Measurements from ENCODE around the gene H6PD.

Gene H6PD

GRCh38 chr1:9249534-9250410 is 15.2 kb downstream of the H6PD start:
- WGBS, result 54% methylated on average over 17 of the region's 17 CpGs
- Histone ChIP-seq H3K27ac (ENCODE audit: low read depth, low read length) (0 out of 2 replicates have a peak overlapping the region, but pooled peaks have one; percentile 8), H3K9me3 (ENCODE audit: insufficient read depth, low read depth, low read length) (no peaks in the 10 kb centered on the region), H3K36me3 (ENCODE audit: insufficient read depth, low read length) (no peaks in the 10 kb centered on the region), H3K9ac (ENCODE audit: low read depth, low read length) (no peak overlapping the region), H3K27me3 (ENCODE audit: insufficient read depth, low read length) (no peaks in the 10 kb centered on the region), H3K4me3 (ENCODE audit: low read length) (no peak overlapping the region), H3K4me1 (ENCODE audit: insufficient read depth, low read length) (peaks cover 45% of the 10 kb centered on the region)

- H3K9me3 ChIP-seq (ENCODE audit: insufficient read depth, low read depth, low read length), result no peaks in the 10 kb centered on the region
- peaks cover 45% of the 10 kb centered on the region for H3K4me1 ChIP-seq (ENCODE audit: insufficient read depth, low read length)
- no peak overlapping the region for H3K9ac ChIP-seq (ENCODE audit: low read depth, low read length)
- no peak overlapping the region for H3K27ac ChIP-seq (ENCODE audit: low read depth, low read length)
- no peaks in the 10 kb centered on the region for H3K27me3 ChIP-seq (ENCODE audit: insufficient read depth, low read length)
- no peak overlapping the region for H3K4me3 ChIP-seq (ENCODE audit: low read length)
- H3K36me3 ChIP-seq (ENCODE audit: insufficient read depth, low read length), result no peaks in the 10 kb centered on the region
- WGBS, result 61% methylated on average over 20 of the region's 21 CpGs
Observed at GRCh38 chr1:9250411-9251381, 16.1 kb downstream of the H6PD start.

- Histone ChIP-seq H3K4me1 (ENCODE audit: insufficient read depth, low read length) (peaks cover 45% of the 10 kb centered on the region), H3K36me3 (ENCODE audit: insufficient read depth, low read length) (no peaks in the 10 kb centered on the region), H3K4me3 (ENCODE audit: low read length) (no peak overlapping the region), H3K27me3 (ENCODE audit: insufficient read depth, low read length) (no peaks in the 10 kb centered on the region), H3K27ac (ENCODE audit: low read depth, low read length) (no peak overlapping the region), H3K9me3 (ENCODE audit: insufficient read depth, low read depth, low read length) (no peaks in the 10 kb centered on the region), H3K9ac (ENCODE audit: low read depth, low read length) (no peak overlapping the region)
- WGBS, result 56% methylated on average over 6 of the region's 6 CpGs
Observed at GRCh38 chr1:9251501-9251900, 16.9 kb downstream of the H6PD start.

GRCh38 chr1:9253004-9253403 is 18.4 kb downstream of the H6PD start:
- WGBS, result 28% methylated on average over 8 of the region's 8 CpGs
- Histone ChIP-seq H3K9ac (ENCODE audit: low read depth, low read length) (peak overlapping the region; percentile 36; the same call in 1 of the 2 replicates), H3K4me3 (ENCODE audit: low read length) (peak overlapping the region; percentile 16; the same call in 1 of the 2 replicates)

GRCh38 chr1:9253453-9254105 is 19.0 kb downstream of the H6PD start:
- Histone ChIP-seq H3K4me3 (ENCODE audit: low read length) (peak overlapping the region; percentile 16; the same call in 1 of the 2 replicates), H3K9me3 (ENCODE audit: insufficient read depth, low read depth, low read length) (no peaks in the 10 kb centered on the region), H3K4me1 (ENCODE audit: insufficient read depth, low read length) (peaks cover 45% of the 10 kb centered on the region), H3K27me3 (ENCODE audit: insufficient read depth, low read length) (no peaks in the 10 kb centered on the region), H3K36me3 (ENCODE audit: insufficient read depth, low read length) (no peaks in the 10 kb centered on the region), H3K27ac (ENCODE audit: low read depth, low read length) (peak overlapping the region; percentile 76), H3K9ac (ENCODE audit: low read depth, low read length) (peak overlapping the region; percentile 23; the same call in 1 of the 2 replicates)
- WGBS, result 63% methylated on average over 10 of the region's 10 CpGs

More at GRCh38 chr1:9253004-9253403, 18.4 kb downstream of the H6PD start:
- H3K4me1 ChIP-seq (ENCODE audit: insufficient read depth, low read length), result peaks cover 45% of the 10 kb centered on the region
- H3K27ac ChIP-seq (ENCODE audit: low read depth, low read length), result peak overlapping the region; percentile 76
- H3K9me3 ChIP-seq (ENCODE audit: insufficient read depth, low read depth, low read length), result no peaks in the 10 kb centered on the region
- no peaks in the 10 kb centered on the region for H3K27me3 ChIP-seq (ENCODE audit: insufficient read depth, low read length)
- H3K36me3 ChIP-seq (ENCODE audit: insufficient read depth, low read length), result no peaks in the 10 kb centered on the region

GRCh38 chr1:9256332-9256731 is 21.8 kb downstream of the H6PD start:
- Histone ChIP-seq H3K27ac (ENCODE audit: low read depth, low read length) (no peak overlapping the region), H3K9me3 (ENCODE audit: insufficient read depth, low read depth, low read length) (peaks cover 4% of the 10 kb centered on the region), H3K27me3 (ENCODE audit: insufficient read depth, low read length) (no peaks in the 10 kb centered on the region), H3K4me3 (ENCODE audit: low read length) (no peak overlapping the region), H3K4me1 (ENCODE audit: insufficient read depth, low read length) (peaks cover 27% of the 10 kb centered on the region), H3K36me3 (ENCODE audit: insufficient read depth, low read length) (no peaks in the 10 kb centered on the region), H3K9ac (ENCODE audit: low read depth, low read length) (no peak overlapping the region)
- 92% methylated on average over 7 of the region's 7 CpGs for WGBS

GRCh38 chr1:9257851-9258250 is 23.3 kb downstream of the H6PD start:
- H3K27me3 ChIP-seq (ENCODE audit: insufficient read depth, low read length), result no peaks in the 10 kb centered on the region
- 95% methylated on average over 22 of the region's 22 CpGs for WGBS
- peaks cover 4% of the 10 kb centered on the region for H3K9me3 ChIP-seq (ENCODE audit: insufficient read depth, low read depth, low read length)
- peaks cover 12% of the 10 kb centered on the region for H3K4me1 ChIP-seq (ENCODE audit: insufficient read depth, low read length)
- H3K27ac ChIP-seq (ENCODE audit: low read depth, low read length), result no peak overlapping the region
- H3K36me3 ChIP-seq (ENCODE audit: insufficient read depth, low read length), result no peaks in the 10 kb centered on the region
- H3K9ac ChIP-seq (ENCODE audit: low read depth, low read length), result no peak overlapping the region
- H3K4me3 ChIP-seq (ENCODE audit: low read length), result no peak overlapping the region

- peaks cover 4% of the 10 kb centered on the region for H3K9me3 ChIP-seq (ENCODE audit: insufficient read depth, low read depth, low read length)
- 97% methylated on average over 9 of the region's 9 CpGs for WGBS
Observed at GRCh38 chr1:9258629-9259028, 24.1 kb downstream of the H6PD start.

GRCh38 chr1:9260059-9260766 is 25.6 kb downstream of the H6PD start:
- H3K27ac ChIP-seq (ENCODE audit: low read depth, low read length), result no peak overlapping the region
- H3K36me3 ChIP-seq (ENCODE audit: insufficient read depth, low read length), result no peaks in the 10 kb centered on the region

More at GRCh38 chr1:9258629-9259028, 24.1 kb downstream of the H6PD start:
- Histone ChIP-seq H3K27me3 (ENCODE audit: insufficient read depth, low read length) (no peaks in the 10 kb centered on the region), H3K36me3 (ENCODE audit: insufficient read depth, low read length) (no peaks in the 10 kb centered on the region), H3K4me1 (ENCODE audit: insufficient read depth, low read length) (peaks cover 4% of the 10 kb centered on the region), H3K27ac (ENCODE audit: low read depth, low read length) (no peak overlapping the region), H3K9ac (ENCODE audit: low read depth, low read length) (no peak overlapping the region), H3K4me3 (ENCODE audit: low read length) (no peak overlapping the region)

GRCh38 chr1:9261496-9261895 is 26.9 kb downstream of the H6PD start:
- Histone ChIP-seq H3K4me1 (ENCODE audit: insufficient read depth, low read length) (no peaks in the 10 kb centered on the region), H3K27me3 (ENCODE audit: insufficient read depth, low read length) (no peaks in the 10 kb centered on the region), H3K4me3 (ENCODE audit: low read length) (no peak overlapping the region), H3K9me3 (ENCODE audit: insufficient read depth, low read depth, low read length) (peaks cover 4% of the 10 kb centered on the region), H3K36me3 (ENCODE audit: insufficient read depth, low read length) (no peaks in the 10 kb centered on the region), H3K27ac (ENCODE audit: low read depth, low read length) (no peak overlapping the region), H3K9ac (ENCODE audit: low read depth, low read length) (no peak overlapping the region)
- WGBS, result 95% methylated on average over 8 of the region's 8 CpGs

More at GRCh38 chr1:9260059-9260766, 25.6 kb downstream of the H6PD start:
- no peaks in the 10 kb centered on the region for H3K4me1 ChIP-seq (ENCODE audit: insufficient read depth, low read length)
- H3K9ac ChIP-seq (ENCODE audit: low read depth, low read length), result no peak overlapping the region
- no peak overlapping the region for H3K4me3 ChIP-seq (ENCODE audit: low read length)
- H3K9me3 ChIP-seq (ENCODE audit: insufficient read depth, low read depth, low read length), result peaks cover 4% of the 10 kb centered on the region
- no peaks in the 10 kb centered on the region for H3K27me3 ChIP-seq (ENCODE audit: insufficient read depth, low read length)
- 93% methylated on average over 20 of the region's 20 CpGs for WGBS
